ENCODE results near the gene TACR1.

Gene TACR1

GRCh38 chr2:75047189-75047991 is 151.9 kb downstream of the TACR1 start:
- DNase-seq (ENCODE audit: low spot score), result no peak

DNA sequence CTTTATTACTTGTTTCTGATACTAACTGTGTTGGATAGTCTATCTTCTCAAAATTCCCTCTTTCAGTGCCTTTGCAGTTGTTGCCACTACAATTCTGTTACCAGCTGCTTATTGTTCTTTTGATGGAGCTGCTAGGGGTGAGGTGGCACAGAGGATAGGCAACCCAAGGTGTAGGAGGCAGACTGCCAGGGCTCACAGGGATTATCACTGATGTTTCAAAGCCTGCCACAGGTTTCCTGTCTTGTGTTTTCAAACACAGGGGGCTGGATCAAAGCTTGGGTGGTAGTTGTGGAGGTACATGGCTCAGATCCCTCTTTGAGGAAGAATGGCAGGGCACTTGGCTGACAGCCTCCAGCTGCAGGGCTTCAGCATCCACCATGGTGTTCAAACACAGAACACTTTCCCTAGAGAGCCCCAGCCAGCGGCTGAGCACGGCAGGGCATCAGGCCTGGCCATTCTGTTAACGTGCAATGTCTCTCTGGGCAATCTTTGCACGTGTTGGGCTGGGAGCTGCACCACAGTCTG is 153.7 kb downstream of the TACR1 start:
- no peak for DNase-seq (ENCODE audit: low spot score)

GRCh38 chr2:75044291-75044690 is 155.0 kb downstream of the TACR1 start:
- no peak for DNase-seq (ENCODE audit: low spot score)

- no peak for DNase-seq (ENCODE audit: low spot score)
Measured at GRCh38 chr2:75042823-75043222, 156.5 kb downstream of the TACR1 start.

- no peak for DNase-seq (ENCODE audit: low spot score)
Measured at GRCh38 chr2:75041731-75042600, 157.4 kb downstream of the TACR1 start.

DNA sequence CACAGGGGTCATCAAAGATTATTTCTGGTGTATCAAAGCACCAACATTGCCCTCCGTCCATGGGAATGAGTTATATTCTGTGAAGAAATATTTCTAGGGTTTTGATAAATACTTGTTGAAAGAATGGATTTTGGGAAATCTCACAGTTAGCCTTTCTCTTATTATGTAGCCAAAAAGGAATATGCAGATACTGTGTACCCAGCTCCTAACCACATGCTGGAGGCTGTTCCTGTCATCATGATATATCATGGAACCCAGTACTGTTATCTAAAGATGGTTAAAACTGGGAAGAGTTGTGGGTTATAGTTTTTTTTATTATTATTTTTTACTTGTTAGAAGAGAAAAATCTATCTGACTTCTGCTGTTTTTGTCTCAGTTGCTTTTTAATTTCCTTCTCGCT is 158.1 kb downstream of the TACR1 start:
- no peak for DNase-seq (ENCODE audit: low spot score)

- no peak for DNase-seq (ENCODE audit: low spot score)
Measured at GRCh38 chr2:75035444-75036353, 163.6 kb downstream of the TACR1 start.

DNA sequence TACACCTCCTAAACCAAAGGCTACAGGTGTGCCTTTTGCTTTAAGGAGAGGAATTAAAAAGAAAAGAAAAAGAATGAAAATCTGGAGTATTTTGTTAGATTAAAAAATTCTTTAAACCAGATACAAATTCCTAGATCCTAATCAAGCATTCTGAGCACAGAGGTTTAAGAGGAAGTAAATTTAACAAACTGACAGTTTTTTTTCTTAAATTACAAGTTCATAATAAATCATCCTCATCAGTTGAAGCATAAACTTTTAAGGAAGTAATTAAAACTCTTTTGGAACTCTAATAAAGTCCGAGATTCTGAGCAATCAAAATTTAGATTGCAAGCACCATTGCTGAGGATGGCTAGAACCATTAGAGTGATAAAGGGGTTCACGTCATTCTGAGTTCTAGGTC is 165.8 kb downstream of the TACR1 start:
- DNase-seq (ENCODE audit: low spot score), result no peak

DNA sequence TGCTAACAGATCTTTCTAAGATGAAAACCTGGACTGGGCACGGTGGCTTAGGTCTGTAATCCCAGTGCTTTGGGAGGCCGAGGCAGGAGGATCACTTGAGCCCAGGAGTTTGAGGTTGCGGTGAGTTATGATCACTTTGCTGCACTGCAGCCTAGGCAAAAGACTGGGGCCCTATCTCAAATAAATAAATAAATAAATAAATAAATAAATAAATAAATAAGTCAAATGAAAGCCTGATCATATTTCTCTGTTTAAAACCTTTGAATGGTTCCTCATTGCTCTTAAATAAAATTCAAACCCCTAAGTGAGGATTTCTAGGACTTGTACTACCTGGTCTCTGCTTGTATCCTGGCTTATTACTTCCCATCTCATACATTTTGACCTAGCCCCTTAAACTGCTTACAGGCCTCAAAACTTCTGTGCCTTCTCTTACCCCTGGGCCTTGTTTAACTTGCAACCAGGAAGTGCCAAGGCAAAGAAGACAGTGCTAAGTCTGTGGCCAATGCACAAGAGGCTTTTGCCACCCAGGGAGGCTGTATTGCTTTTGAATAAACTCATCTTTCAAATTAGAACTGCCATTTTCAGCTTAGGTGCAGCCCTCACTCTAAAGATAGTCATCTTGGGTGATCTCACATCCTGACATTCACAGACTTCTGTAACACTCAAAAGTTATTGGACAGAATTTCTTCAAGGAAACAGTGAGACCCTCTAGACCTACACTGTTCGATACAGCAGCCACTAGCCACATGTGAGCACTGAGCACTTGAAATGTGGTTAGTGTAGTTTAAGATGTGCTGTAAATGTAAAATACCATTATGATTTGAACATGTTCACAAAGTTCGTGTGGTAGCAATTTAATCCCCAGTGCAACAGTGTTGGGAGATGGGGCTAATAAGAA is 167.2 kb downstream of the TACR1 start:
- DNase-seq (ENCODE audit: low spot score), result no peak

DNA sequence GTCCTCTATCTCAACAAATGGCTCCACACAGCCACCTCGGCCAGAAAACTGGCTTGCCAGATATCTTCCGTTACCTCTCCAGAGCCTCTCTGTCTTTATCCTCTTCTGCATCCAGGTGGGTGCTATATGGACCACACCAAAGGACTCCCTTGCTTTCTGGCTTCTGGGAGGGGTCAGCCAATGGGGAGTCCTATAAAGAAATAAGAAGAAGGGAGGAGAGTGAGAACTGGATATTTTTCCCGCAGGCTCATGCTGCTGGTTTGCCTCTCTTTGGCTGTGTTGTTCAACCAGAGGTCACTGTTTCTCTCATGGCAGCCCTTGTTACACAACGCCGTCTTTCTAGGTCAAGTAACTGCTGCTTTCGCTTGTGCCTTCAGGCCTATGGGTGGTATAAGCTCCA is 168.1 kb downstream of the TACR1 start:
- no peak for DNase-seq (ENCODE audit: low spot score)

DNA sequence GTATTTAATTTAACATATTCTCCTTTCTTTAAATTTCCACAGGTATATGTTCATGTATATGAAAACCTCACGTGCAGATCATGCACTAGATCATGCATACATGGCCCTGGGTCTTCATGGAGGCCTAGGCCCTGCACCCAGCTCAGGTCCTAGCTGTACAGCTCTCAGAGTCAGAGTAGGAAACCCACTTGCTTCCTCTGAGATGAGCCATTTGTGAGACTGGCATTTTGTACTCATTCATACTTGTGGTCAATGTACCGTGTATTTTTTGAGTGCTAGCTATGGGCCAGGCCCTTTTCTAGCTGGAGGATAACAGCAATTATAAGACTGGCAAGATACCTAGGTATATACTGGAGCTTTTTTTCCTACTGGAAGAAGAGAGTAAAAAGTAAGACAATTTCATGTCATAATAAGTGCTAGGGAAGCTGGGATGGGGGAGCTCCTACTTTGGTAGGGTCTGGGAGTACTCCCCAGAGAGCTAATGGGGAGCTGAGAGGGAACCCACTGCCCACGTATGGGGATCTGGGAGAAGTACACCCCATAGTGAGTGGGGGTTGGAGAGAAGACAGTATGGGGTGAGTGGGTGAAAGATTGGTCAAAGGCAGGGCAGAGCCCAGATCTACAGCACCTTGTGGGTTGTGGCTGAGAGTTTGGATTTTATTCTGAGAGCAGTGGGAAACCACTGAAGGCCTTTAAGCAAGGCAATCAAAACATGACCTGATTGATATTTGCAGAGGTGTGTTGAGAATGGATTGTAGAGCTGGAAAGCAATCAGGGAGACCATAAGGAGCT is 168.9 kb downstream of the TACR1 start:
- DNase-seq (ENCODE audit: low spot score), result no peak

GRCh38 chr2:75027886-75028285 is 171.4 kb downstream of the TACR1 start:
- DNase-seq (ENCODE audit: low spot score), result no peak

DNA sequence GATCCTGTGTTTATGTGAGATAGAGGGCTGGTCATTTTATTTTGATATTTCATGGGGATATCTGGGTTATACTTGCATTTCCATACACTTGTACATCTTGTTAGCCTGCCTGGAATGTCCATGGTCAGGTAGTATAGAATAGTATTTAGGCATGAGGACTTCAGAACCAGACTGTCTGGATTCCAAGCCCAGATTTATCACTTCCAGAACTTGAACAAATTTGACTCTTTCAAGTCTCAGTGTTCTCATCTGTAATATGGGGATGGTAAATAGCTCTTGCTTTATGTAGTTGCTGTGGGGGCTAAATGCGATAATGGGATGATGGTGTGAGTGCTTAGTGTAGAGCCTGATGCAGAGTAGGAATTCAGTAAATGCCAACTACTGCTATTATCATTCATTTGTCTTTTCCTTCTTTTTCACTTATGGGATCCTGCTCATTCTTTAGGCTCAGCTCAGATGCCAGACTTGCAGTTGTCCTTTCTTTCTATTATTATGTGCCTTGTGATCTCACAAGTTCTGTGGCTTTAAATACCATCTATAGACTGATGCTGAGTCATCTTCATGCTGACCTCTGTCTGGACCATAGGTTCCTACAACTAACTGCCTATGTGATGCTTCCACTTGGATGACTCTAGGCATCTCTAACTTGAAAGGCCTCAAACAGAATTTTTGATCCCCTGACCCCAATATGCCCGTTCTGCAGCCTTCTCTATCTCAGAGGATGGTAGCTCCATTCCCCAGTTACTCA is 173.5 kb downstream of the TACR1 start:
- no peak for DNase-seq (ENCODE audit: low spot score)

DNA sequence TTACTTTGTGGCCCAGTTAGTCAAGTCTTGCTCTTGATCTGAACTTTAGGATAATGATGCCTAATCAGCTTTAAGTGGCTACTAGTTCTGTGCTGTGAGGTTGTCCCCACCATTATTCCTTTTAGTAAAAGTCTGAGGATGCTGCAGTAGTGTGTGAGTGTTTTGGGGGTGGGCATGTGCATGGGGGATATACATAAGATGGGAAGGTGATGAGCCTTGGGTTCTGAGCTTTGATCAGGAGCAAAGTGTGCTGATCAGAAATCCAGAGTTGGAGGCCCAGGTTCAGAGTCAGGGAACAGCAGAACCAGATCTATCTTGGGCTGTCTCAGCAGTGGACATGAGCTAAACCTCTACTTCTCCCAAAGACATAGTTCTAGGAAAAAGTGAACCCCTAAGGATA is 174.1 kb downstream of the TACR1 start:
- DNase-seq (ENCODE audit: low spot score), result no peak

- DNase-seq (ENCODE audit: low spot score), result no peak
Measured at GRCh38 chr2:75023666-75024455, 175.5 kb downstream of the TACR1 start.

DNA sequence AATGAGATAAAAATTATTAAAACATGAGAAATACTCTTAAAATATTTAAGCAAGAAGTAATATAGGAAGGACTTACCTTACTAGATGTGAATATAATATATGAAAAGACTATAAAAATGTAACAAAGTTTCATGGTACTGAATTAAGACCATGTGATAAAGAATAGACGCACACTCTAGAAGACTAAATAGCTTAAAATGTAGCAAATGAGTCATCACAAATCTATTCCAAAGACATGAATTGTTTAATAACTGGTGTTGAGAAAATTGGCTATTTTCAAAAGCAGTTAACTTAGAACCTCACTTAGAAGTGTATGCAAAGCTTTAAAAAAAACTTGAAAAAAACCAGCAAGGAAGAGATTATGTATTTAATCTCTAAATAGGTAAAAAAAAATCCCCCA is 176.8 kb downstream of the TACR1 start:
- no peak for DNase-seq (ENCODE audit: low spot score)

GRCh38 chr2:75021672-75022071 is 177.6 kb downstream of the TACR1 start:
- no peak for DNase-seq (ENCODE audit: low spot score)

GRCh38 chr2:75020476-75020875 is 178.8 kb downstream of the TACR1 start:
- DNase-seq (ENCODE audit: low spot score), result no peak

DNA sequence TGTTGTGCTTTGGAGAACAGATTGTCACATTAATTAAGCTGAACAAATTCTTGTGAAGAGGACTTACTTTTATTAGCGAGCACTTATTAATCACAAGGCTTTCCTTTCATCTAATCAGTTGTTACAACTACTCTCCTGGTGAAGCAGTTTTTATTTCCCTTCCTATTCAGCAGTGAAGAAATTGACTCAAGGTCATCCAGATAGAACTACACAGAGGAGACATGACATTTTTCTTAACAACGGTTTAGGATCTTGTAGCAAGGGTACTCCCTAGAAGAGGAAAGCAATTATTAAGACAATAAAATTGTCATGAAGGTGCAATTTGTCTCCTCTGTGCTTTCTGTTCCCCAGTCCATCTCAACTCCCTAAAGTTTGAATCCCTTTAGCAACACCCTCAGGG is 179.5 kb downstream of the TACR1 start:
- no peak for DNase-seq (ENCODE audit: low spot score)

Data from kidney capillary endothelial cell (primary cell).